HG03565 (cell line): ENCODE results near the gene CACNA1C.

Source experiments
- ATAC-seq: cut with Tn5 transposase; IDR thresholded peaks from one replicate; pipeline ENCODE4 v1.9.1; 2021; ENCODE audit warnings: mild to moderate bottlenecking, moderate library complexity; ENCODE audit not compliant: unreplicated experiment

CACNA1C gene

GRCh38 chr12:2460051-2460670 is 407.4 kb downstream of the CACNA1C start:
- ATAC-seq, result no peak

- ATAC-seq, result no peak
Measured at GRCh38 chr12:2461046-2461445, 408.3 kb downstream of the CACNA1C start.

- no peak for ATAC-seq
Measured at GRCh38 chr12:2461645-2462044, 408.9 kb downstream of the CACNA1C start.

- ATAC-seq, result no peak
Measured at GRCh38 chr12:2462087-2462486, 409.3 kb downstream of the CACNA1C start.

- no peak for ATAC-seq
Measured at GRCh38 chr12:2463719-2464118, 410.9 kb downstream of the CACNA1C start.

- no peak for ATAC-seq
Measured at GRCh38 chr12:2465681-2466080, 412.9 kb downstream of the CACNA1C start.

GRCh38 chr12:2466211-2466610 is 413.4 kb downstream of the CACNA1C start:
- no peak for ATAC-seq

GRCh38 chr12:2467447-2468195 is 414.8 kb downstream of the CACNA1C start:
- no peak for ATAC-seq

- ATAC-seq, result no peak
Measured at GRCh38 chr12:2475984-2476383, 423.2 kb downstream of the CACNA1C start.

- no peak for ATAC-seq
Measured at GRCh38 chr12:2477009-2477766, 424.4 kb downstream of the CACNA1C start.

- ATAC-seq, result no peak
Measured at GRCh38 chr12:2479851-2480535, 427.2 kb downstream of the CACNA1C start.

GRCh38 chr12:2481346-2481745 is 428.6 kb downstream of the CACNA1C start:
- no peak for ATAC-seq

GRCh38 chr12:2481951-2482350 is 429.2 kb downstream of the CACNA1C start:
- no peak for ATAC-seq

- no peak for ATAC-seq
Measured at GRCh38 chr12:2482938-2483660, 430.3 kb downstream of the CACNA1C start.

GRCh38 chr12:2483713-2484112 is 430.9 kb downstream of the CACNA1C start:
- no peak for ATAC-seq

GRCh38 chr12:2484141-2484776 is 431.5 kb downstream of the CACNA1C start:
- no peak for ATAC-seq

GRCh38 chr12:2485681-2486080 is 432.9 kb downstream of the CACNA1C start:
- no peak for ATAC-seq

GRCh38 chr12:2486796-2487195 is 434.0 kb downstream of the CACNA1C start:
- ATAC-seq, result no peak

GRCh38 chr12:2487278-2487677 is 434.5 kb downstream of the CACNA1C start:
- ATAC-seq, result no peak

GRCh38 chr12:2488131-2488530 is 435.3 kb downstream of the CACNA1C start:
- no peak for ATAC-seq
